GM18870 (cell line): ENCODE data around the gene GPC6.

Experiments used
- ATAC-seq: cut with Tn5 transposase; IDR thresholded peaks from one replicate; pipeline ENCODE4 v1.9.1; 2021; ENCODE audit warnings: moderate library complexity; ENCODE audit not compliant: unreplicated experiment

The GPC6 gene

DNA sequence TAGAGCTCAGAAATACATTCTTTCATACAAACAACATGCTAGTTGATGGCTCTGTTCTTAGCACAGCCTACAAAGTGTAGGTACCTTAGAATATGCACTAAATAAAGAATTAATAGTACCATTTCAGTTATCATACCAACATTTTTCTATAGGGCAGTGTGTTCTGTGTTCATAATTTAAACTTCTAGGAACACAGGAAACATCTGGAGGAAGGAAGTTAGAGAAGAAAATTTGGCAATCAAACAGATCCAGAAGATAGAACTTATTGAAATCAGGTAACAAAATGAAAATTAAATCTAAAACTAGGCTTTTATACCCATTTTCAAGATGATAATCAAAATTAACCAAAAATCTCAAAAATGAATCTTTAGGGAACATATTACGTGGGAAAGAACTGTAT, 725.3 kb downstream of the GPC6 start:
- ATAC-seq = no peak

DNA sequence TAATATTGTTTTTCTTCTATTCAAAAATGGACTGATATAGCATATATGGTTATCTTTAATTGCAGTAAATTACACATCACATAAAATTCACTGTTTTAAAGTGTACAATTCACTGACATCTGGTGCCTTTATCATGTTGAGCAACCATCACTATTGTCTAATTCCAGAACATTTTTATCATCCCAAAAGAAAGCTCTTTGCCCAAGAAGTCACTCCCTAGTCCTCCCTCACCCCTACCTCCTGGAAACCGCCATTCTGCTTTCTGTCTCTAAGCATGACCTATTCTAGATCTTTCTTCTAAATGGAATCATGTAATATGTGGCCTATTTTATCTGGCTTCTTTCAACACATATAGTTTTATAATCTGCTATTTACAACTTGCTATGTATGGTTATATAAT, 727.2 kb downstream of the GPC6 start:
- ATAC-seq = no peak

DNA sequence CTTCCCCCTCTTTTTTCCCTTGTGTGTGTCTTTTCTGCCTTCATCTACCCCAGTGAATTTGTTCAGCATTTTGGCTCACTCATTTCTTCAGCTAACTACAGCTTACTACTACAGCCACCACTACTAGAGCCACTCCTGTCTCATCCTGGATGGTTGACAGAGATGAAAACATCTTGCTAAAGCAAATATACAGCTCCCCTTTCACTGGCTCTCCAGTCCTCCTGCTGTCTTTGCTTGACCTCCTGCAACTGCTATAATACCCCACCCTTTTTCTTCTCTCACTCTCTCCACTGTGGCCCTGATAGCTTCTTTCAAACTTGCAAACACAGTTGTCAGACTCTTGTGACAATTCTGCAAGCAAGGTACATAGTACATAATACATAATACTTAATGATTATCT, 729.3 kb downstream of the GPC6 start:
- no peak for ATAC-seq

DNA sequence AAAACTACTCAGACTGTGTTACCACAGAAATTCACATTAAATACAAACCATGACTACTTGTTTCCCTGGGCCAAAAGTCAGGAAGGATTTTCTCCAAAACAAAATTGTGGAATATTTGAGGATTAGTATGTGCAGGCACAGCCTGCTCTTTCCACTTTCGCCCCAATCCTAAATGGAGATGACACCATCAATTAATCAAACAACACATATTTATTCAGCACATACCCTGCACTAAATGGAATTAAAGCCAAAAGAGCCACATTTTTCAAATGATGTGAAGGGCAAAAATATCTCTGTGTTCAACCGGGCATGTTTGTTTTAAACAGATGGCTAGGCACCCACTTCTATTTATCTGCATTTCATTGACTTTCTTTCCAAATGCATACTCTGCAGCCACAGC, 729.8 kb downstream of the GPC6 start:
- no peak for ATAC-seq

DNA sequence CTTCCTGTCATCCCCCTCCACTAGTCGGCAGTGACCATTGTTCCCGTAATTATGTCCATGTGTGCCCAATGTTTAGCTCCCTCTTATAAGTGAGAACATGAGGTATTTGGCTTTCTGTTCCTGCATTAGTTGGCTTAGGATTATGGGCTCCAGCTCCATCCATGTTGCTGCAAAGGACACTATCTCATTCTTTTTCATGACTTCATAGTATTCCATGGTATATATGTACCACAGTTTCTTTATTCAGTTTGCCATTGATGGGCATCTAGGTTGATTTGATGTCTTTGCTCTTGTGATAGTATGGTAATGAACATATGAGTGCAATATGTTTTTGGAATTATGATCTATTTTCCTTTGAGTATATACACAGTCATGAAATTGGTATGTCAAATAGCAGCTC, 730.8 kb downstream of the GPC6 start:
- ATAC-seq = no peak

DNA sequence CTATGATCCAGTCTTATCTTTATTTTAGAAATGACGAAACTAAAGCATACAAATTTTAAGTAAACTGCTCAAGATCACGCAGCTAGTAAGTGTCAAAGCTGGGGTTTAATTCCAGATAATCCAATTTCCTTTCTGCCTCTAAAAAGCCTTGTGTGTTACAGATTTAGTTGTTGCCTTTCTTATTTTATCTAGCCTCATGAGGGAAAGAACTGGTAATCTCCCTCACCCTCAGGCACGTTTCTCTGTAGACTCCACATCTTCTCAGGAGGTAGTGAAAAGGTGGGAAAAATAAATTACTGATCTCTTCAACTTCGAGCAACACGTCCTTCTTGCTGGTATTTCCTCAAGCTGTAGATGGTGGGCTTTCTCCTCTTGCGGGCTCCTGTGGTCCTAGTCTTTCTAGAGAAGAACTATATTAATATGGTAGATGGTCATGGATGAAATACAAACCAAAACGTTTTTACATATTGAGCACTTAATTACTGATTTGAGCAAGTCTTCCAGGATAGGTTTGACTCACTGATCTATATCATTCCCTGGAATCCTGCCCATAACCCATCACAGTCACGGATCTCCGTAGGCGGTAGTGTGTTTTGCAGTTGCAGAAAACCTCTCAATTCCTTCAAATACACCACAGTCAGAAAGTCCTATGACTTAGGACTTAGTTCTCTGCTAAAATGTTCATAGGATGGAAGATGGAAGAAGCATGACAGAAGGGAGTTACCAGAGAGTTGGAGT, 733.4 kb downstream of the GPC6 start:
- ATAC-seq = no peak

DNA sequence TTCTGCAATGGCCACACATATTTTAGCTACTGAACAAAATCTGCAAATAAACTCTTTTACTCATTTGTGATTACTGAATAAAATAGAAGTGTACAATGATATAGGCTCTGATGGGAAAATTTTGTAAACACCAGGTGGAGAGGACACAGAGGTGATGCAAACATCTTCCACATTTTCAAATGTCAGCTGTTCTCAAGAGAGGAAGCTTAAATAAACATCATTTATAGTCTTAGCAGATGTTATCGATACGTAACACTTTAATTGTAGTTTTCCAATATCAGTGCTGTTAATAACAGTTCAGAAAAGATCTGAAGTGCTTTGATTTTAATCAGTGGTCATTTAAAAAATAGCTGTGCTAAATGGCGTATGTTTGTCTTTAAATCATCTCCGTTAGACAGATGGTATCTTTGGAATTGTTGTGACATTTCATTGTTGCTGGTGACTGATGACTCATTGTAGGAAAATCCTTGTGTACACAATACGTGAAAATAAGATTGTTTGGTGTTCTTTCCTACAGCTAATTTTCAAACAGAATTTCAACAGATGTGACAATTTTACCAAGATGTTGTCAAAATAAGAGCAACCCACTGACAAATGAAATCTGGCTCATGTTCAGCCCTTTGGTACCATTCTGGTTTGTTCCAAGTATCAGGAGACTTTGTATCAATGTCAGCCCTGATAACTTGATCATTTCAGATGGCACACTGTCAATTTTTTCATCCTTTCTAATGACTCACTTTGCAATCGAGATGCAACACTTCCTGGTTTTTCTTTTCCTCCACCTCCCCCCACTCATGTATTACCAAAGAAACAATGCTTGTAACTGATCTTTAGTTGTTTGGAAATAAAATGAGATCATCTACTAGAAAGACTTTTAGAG, 736.9 kb downstream of the GPC6 start:
- no peak for ATAC-seq

DNA sequence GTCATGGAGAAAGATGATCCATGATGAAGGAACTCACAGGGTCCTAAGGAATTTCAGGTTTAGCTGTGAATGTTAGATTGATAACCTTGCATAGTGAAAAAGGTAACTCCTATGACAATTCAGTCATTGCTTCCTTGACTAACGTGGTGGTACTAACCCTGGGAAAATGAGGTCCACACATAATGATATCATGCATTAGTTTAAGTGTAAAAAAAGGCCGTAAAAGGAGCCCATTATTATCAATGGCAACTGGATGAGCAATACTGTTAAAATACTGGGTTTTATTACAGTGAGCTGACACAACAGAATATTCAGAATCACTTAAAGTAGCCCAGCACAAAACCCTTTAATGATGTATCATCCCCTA, 737.5 kb downstream of the GPC6 start:
- ATAC-seq = no peak

DNA sequence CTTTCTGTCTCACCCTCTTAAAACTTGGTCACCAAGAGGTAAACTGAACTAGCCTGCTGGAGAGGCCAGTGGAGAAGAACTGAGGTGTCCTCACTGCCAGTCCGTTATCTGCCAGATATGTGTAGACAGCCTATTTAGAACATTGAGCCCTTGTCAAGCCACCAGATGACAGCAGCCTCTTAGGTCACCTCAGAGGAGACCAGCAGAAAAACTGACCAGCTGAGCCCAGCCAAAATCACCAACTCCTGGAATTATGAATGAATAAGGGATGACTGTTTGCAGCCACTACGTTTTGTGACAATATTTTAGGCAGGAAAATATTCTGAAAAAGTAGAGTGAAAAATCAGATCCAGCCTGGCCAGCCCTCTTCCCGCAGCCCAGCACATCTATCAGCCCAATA, 739.0 kb downstream of the GPC6 start:
- ATAC-seq = no peak

DNA sequence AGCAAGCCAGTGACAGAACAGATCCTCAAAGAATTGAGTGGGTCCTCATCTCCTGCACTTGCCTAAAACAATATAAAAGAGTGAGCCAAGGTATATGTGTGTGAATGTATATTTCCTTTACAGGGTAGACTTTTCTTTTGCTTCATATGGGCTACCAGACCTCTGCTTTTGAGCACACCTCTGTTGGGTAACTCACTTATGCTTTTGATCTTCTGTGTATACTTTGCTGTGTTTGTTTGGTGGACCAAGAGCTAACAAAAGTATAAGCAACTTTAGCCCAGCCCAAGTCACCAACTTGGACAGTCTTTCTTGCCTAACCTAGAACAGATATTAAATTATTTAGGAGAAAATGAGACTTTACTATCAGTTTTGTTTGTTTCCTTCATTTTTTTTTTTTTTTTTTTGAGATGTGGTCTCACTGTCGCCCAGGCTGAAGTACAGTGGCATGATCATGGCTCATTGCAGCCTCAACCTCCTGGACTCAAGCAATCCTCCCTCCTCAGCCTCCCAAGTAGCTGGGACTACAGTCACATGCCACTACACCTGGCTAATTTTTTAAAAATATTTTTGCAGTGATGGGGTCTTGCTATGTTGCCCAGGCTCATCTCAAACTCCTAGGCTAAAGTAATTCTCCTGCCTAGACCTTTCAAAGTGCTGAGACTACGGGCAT, 739.8 kb downstream of the GPC6 start:
- ATAC-seq = no peak

DNA sequence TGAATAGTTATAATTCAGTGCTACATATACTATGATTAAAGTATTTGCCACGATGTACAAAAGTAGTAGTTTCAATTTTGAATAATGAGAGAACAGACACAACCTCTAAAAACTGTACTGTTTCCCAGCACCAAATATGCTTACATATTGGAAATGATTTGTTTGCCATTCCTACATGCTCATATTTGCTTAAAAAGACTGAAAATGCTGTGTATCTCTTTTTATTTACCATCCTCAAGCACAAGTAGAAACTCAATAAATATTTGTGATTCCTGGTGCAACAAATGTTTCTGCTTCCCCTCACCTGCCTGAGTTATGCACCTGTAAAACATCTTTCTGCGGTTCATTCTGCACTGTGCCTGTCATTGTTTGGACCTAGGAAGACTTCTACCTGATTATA, 740.7 kb downstream of the GPC6 start:
- ATAC-seq = no peak

DNA sequence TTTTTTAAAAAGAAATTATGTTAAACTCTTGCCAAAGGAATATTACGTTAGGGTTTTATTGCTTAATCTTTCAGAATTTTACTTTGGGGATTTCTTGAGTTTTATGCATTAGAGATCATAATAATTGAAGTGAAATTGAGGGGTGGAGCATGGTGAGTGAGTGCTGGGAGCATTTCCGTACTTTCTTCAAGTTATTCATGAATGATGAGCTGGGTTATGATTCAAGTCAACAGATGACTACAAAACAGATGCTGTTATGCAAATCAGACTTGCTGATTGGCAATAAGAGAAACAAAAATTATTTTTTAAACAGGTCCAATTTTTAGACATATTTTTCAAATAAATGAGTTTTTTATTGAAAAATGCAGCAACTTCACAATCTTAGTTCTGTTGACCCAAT, 748.6 kb downstream of the GPC6 start:
- ATAC-seq = no peak

DNA sequence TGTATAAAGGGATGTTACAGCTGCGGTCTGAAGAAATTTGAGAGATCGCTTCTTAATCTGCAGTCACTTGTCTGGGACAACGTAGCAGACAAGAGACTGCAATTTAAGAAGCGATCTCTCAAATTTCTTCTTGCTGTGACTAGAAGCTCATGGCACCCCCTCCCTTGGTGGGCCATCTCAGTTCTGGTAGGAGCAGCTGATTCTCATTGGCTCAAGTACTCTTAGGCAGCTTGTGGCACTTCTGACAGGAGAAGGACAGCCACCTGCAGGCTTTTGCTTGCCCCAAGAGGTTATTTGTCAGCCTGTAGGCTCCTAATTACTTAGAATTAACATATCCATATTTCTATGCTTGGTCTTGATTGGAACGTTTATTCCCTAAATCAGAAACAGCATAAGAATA, 749.9 kb downstream of the GPC6 start:
- no peak for ATAC-seq

DNA sequence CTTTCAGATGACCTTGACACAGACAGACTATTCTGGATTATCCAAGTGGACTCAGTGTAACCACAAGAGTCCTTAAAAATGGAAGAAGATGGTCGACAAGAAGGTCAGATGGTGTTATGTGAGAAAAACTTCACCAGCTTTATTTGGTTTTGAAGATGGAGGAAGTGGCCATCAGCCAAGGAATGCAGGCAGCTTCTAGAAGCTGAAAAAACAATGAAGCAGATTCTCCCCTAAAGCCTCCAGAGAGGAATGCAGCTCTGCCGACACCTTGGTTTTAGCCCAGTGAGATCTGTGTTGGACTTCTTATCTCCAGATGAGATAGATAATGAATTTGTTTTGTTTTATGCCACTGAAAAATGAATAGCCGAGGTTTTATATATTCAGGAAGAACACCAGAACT, 751.4 kb downstream of the GPC6 start:
- ATAC-seq = no peak

DNA sequence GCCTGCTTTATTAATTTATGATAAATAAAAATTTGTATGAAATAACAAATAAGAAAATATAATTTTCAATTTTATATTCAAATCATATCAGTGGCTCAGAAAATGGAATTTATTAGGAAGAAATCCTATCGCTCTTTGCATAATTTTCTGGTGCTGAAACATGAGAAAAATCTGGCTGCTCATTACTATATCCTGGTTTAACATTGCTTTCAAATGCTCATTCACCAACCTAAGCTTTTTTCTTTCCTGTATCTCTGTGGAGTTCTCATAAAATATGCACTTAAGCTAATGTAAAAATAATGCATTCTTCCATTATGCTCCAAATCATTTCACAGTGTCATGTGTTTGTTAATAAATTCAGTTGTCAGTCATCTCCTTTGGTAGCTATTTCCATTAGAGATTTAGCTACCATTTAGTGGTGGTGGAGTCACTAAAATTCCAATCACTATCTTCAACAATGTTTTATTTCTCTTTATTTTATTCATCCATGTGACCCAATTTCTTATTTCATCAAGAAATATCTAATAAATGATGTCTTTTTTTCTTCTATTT, 754.9 kb downstream of the GPC6 start:
- no peak for ATAC-seq

DNA sequence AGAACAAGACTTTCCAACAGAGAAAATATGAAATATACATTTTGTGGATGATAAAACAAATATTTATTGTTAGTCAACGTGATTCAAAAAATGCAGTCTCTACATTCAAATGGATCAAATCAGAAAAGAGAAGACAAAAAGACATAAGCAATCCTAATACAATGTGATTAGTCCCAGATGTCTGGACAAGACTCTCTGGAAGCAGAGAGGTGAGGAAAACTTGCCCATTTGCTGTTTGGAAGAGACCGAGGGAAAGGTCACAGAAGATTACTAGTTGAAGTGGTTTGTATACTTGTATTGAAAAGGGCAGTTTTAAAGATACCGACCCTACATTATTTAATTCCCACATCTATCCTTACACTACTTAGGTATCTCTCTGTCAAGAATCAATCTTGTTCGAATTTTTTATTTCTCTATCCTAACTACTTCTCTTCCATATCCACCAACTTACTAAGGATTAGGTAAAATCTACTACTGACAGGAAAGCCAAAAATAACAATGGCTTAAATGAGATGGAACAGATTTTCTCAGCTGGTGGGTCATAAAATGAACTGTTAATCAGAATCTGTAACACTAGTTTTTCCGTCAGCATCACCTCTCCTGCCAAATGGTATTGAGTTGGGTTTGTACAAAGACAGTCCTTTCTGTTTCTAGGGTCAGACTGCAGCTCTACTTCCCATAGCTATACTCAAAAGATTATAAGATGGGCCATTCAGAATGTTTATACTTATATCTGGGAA, 755.7 kb downstream of the GPC6 start:
- no peak for ATAC-seq

DNA sequence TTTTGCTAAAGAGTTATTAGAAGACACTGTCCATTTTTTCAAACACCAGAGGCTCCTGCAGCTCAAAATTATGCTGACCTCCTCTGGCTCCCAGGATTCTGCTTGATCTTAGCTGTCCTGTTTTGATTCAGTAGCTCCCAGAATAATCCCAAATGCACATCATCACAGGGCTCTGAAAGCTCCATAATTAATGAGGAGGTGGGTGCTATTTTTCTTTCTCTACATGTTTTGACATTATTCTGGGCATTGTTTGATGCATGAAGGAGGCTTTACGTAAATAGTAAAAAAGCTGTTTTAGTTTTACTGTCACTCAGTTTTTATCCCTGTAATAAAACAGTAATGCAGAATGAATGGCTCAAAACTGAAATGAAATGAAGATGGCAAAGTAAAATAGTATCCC, 757.4 kb downstream of the GPC6 start:
- no peak for ATAC-seq

DNA sequence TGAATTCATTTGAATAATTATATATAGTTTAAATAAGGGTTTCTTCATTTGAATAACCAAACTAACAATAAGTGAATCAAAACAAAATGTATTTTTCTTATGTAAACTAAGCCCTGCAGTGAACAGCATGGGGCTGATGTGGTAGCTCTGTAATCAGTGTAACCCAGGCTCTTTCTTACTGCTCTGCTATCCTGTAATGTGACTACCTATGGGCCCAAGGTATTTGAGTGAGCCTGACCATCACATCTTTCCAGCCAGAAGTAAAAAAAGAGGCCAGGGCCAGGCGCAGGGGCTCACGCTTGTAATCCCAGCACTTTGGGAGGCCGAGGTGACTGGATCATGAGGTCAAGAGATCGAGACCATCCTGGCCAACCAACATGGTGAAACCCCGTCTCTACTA, 758.3 kb downstream of the GPC6 start:
- ATAC-seq = no peak

DNA sequence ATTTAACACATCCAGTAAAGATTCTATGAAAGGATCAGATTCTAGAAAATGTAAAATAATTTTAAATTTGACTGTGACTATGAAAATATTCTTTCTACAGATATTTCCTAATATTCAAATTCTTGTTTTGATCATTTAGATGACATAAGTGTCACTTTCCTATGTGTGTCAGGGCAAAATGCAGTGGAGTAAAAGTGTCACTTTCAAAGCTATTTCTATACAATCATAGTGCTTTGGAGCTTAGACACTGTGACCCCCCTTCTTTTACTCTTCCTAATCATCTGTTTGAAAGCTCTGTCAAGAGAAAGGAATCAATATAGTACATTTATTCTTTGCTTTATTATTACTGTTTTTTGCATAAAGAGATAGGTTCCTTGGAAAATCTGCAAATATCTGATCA, 760.9 kb downstream of the GPC6 start:
- no peak for ATAC-seq

DNA sequence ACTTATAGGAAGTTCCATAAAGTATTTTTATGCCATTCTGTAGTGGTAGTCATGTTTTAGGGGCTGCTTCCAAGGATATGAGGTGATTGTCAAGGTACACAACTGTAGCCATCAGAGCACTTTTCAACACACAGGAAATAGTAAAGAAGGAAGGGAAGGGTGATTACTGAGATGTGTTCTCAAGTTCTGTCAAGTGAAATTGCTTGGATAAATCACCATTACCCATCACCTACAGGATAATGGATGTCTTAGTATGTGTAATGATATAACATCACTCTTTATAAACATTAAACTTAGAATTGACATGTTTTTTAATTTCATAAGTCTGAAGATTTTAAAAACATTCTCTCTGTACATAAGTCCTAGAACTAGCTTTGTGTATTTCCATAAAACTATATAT, 765.0 kb downstream of the GPC6 start:
- no peak for ATAC-seq

DNA sequence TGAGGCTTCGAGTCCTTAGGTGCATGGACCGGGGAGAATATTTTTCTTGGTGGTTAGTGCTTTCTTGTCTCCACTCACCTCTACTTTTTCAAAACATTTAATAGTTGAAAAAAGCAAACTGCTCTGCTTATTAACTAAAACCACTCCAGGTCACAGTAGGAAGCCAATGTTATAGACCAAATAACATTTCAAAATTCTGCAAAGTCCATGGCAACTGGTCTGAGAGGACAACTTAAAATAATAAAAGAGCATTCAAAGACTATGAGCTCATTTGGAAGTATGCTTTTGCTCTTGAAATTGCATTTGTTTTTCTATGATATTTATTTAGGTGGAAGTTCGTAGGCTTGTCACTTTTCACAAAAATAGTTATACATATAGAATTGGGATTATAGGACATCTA, 769.9 kb downstream of the GPC6 start:
- ATAC-seq = no peak
